K562 (cell line): ENCODE results near the gene CEP135. TPM values are rescaled to one million over a fixed set of nuclear protein-coding genes. Genes with fewer than 3 reads are reported as not detected.

Experiments used
- ATAC-seq: fragments of 200-7000 bp; cut with Tn5 transposase; 3 replicates; pipeline ENCODE4 v1.9.1; 2020; ENCODE audit warnings: moderate library complexity
- BruUV-seq: library from RNA; stranded (reverse); fragments of 400-500 nt; replicated peaks from 2 replicates; lab custom pipeline; 2021; lab: Mats Ljungman, UMichigan
- CTCF ChIA-PET: fragments of 300-600 bp; formaldehyde crosslinking; extraction: SDS; loops from one replicate; lab custom pipeline; 2021; ENCODE audit warnings: low intra/inter-chr PET ratio; lab: Yijun Ruan, JAX
- POLR2A ChIA-PET: fragments of 300-600, 350-650 bp; sonication (Branson Sonifier 250); formaldehyde crosslinking; extraction: SDS; loops from one replicate; lab custom pipeline; 2021; ENCODE audit warnings: antibody characterized with exemption, inconsistent platforms; lab: Yijun Ruan, JAX
- DNase-seq, 4 experiments: peaks; one replicate each; pipeline versions ENCODE4 v3.0.0 to v3.0.0-alpha.2; 2011 to 2018; ENCODE audit warnings: low spot score in 3 of 4, mixed read lengths in 3 of 4; ENCODE audit errors: extremely low read depth in 1 of 4
- FAIRE-seq: peaks from 2 replicates; lab custom pipeline; 2011; peaks lifted over from hg19 to GRCh38; lab: Jason Lieb, UNC
- H2AFZ ChIP-seq: 2 replicates; pipeline ENCODE4 v1.6.0; 2011; ENCODE audit warnings: low read depth, low read length, control low read depth, inconsistent platforms
- H3K27ac ChIP-seq: fragments of 200-600 bp; 3 replicates; pipeline ENCODE4 v1.8.0; 2011; ENCODE audit warnings: low read depth, mild to moderate bottlenecking, control low read depth, inconsistent platforms, low read length, moderate library complexity, mixed read lengths; ENCODE audit errors: extremely low read depth
- H3K27me3 ChIP-seq, 2 experiments: fragments of 300-600 bp in 1 of 2; 2 replicates in 1 of 2; 3 replicates in 1 of 2; pipeline versions ENCODE4 v1.6.0 to v1.8.0; 2011; ENCODE audit warnings: inconsistent platforms in 2 of 2, low read length in 2 of 2, mild to moderate bottlenecking in 1 of 2, mixed read lengths in 1 of 2, moderate library complexity in 1 of 2; ENCODE audit not compliant: control insufficient read depth in 2 of 2, insufficient read depth in 2 of 2
- H3K36me3 ChIP-seq: fragments of 300-600 bp; 3 replicates; pipeline ENCODE4 v1.8.0; 2011; ENCODE audit warnings: mild to moderate bottlenecking, low read length, inconsistent platforms; ENCODE audit not compliant: control insufficient read depth, insufficient read depth
- H3K4me1 ChIP-seq, 2 experiments: fragments of 200-600 bp in 1 of 2; replicated peaks in 1 of 2; 2 replicates in 1 of 2; 3 replicates in 1 of 2; pipeline versions ENCODE4 v1.5.1 to v1.8.0; 2011; ENCODE audit warnings: inconsistent platforms in 2 of 2, low read length in 2 of 2, mild to moderate bottlenecking in 1 of 2, mixed read lengths in 1 of 2, moderate library complexity in 1 of 2; ENCODE audit not compliant: control insufficient read depth in 2 of 2, insufficient read depth in 2 of 2
- H3K4me2 ChIP-seq: 2 replicates; pipeline ENCODE4 v1.6.1; 2011; ENCODE audit warnings: low read length, control low read depth, inconsistent platforms, mixed read lengths; ENCODE audit not compliant: insufficient read depth
- H3K4me3 ChIP-seq: fragments of 200-600 bp; sonication (generic), shearing (Covaris generic); 2 replicates; pipeline ENCODE4 v1.5.1; 2016; ENCODE audit warnings: control low read depth, inconsistent platforms
- H3K79me2 ChIP-seq: fragments of 200-600 bp; 3 replicates; pipeline ENCODE4 v1.8.0; 2011; ENCODE audit warnings: low read length, inconsistent platforms; ENCODE audit not compliant: control insufficient read depth, insufficient read depth
- H3K9ac ChIP-seq, 2 experiments: 2 replicates each; pipeline versions ENCODE4 v1.6.0 to v1.6.1; 2011; ENCODE audit warnings: low read depth in 2 of 2, low read length in 2 of 2, control low read depth in 1 of 2, inconsistent platforms in 1 of 2, mild to moderate bottlenecking in 1 of 2, mixed read lengths in 1 of 2; ENCODE audit not compliant: insufficient read depth in 1 of 2
- H3K9me1 ChIP-seq: one replicate; pipeline ENCODE4 v1.6.0; 2011; ENCODE audit warnings: inconsistent platforms, mild to moderate bottlenecking, low read length, moderate library complexity; ENCODE audit not compliant: control insufficient read depth, insufficient read depth
- H3K9me3 ChIP-seq: replicated peaks from 2 replicates; pipeline ENCODE4 v1.5.1; 2011; ENCODE audit warnings: low read depth, low read length, inconsistent platforms; ENCODE audit not compliant: control insufficient read depth, insufficient read depth
- H4K20me1 ChIP-seq: replicated peaks from 2 replicates; pipeline ENCODE4 v1.6.1; 2011; ENCODE audit warnings: low read length, inconsistent platforms, mixed read lengths; ENCODE audit not compliant: control insufficient read depth, insufficient read depth
- C11orf30 ChIP-seq: fragments of 450-650 bp; IDR thresholded peaks from 2 replicates; pipeline ENCODE4 v1.6.1; 2016; ENCODE audit warnings: low read depth, mild to moderate bottlenecking
- DMBX1 ChIP-seq: fragments of 250-450 bp; sonication (Bioruptor Pico); IDR thresholded peaks from 2 replicates; pipeline ENCODE4 v1.8.0; 2022; ENCODE audit warnings: inconsistent platforms, mild to moderate bottlenecking, moderate library complexity, borderline replicate concordance
- E2F3 ChIP-seq: fragments of 250-450 bp; sonication (Bioruptor Pico); IDR thresholded peaks from 2 replicates; pipeline ENCODE4 v1.4.0; 2020; ENCODE audit warnings: mild to moderate bottlenecking
- MAFF ChIP-seq: IDR thresholded peaks from 2 replicates; pipeline ENCODE4 v1.6.1; 2012; ENCODE audit warnings: low read length, improper control_type of control experiment
- MCM3 ChIP-seq: fragments of 450-650 bp; IDR thresholded peaks from 2 replicates; pipeline ENCODE4 v1.6.1; 2016
- POLR2AphosphoS5 ChIP-seq: IDR thresholded peaks from 2 replicates; pipeline ENCODE4 v1.6.1; 2011; ENCODE audit warnings: mild to moderate bottlenecking, low read depth, low read length, moderate library complexity; ENCODE audit not compliant: control insufficient read depth, insufficient read depth
- PREB ChIP-seq: sonication (generic); formaldehyde crosslinking; IDR thresholded peaks from 2 replicates; pipeline ENCODE4 v1.8.1; 2023; ENCODE audit warnings: mild to moderate bottlenecking, missing genetic modification reagents
- RBM17 ChIP-seq: fragments of 200-400 bp; formaldehyde crosslinking; IDR thresholded peaks from 2 replicates; pipeline ENCODE4 v1.6.1; 2017; ENCODE audit warnings: low read depth, mild to moderate bottlenecking, low read length, borderline replicate concordance
- SMAD2 ChIP-seq: fragments of 150-350 bp; IDR thresholded peaks from 2 replicates; pipeline ENCODE4 v1.6.1; 2014; ENCODE audit warnings: low read depth, mild to moderate bottlenecking, low read length
- SNIP1 ChIP-seq: fragments of 450-650 bp; IDR thresholded peaks from 2 replicates; pipeline ENCODE4 v1.7.1; 2017; ENCODE audit warnings: low read depth, mild to moderate bottlenecking
- SOX6 ChIP-seq: fragments of 450-650 bp; IDR thresholded peaks from 2 replicates; pipeline ENCODE4 v1.6.1; 2014; ENCODE audit warnings: mild to moderate bottlenecking
- ZBTB49 ChIP-seq: sonication (generic); formaldehyde crosslinking; IDR thresholded peaks from 2 replicates; pipeline ENCODE4 v1.8.0; 2022; ENCODE audit warnings: missing genetic modification reagents, mild to moderate bottlenecking, borderline replicate concordance
- ZKSCAN8 ChIP-seq: fragments of 200-800 bp; sonication (Bioruptor generic); IDR thresholded peaks from 2 replicates; pipeline ENCODE4 v1.6.1; 2016; ENCODE audit warnings: missing genetic modification characterization, missing compliant biosample characterization
- ZNF143 ChIP-seq: sonication (generic); formaldehyde crosslinking; IDR thresholded peaks from 2 replicates; pipeline ENCODE4 v1.9.0; 2022; ENCODE audit warnings: mild to moderate bottlenecking, missing genetic modification reagents
- ZNF239 ChIP-seq: fragments of 250-450 bp; sonication (Bioruptor Pico); IDR thresholded peaks from 2 replicates; pipeline ENCODE4 v1.4.0; 2020; ENCODE audit warnings: mild to moderate bottlenecking
- ZNF282 ChIP-seq: sonication (generic); formaldehyde crosslinking; IDR thresholded peaks from 2 replicates; pipeline ENCODE4 v1.8.1; 2023; ENCODE audit warnings: missing genetic modification reagents
- ZNF316 ChIP-seq: fragments of 450-650 bp; IDR thresholded peaks from 2 replicates; pipeline ENCODE4 v1.6.1; 2016
- WGBS: fragments of 100-300 bp; shearing (Covaris generic); methylation state at CpG from one replicate; pipeline ENCODE4 v1.1.6; 2016; ENCODE audit warnings: low coverage, mixed read lengths; ENCODE audit not compliant: insufficient coverage; ENCODE audit errors: missing lambda C conversion rate; 5-methylcytosine and 5-hydroxymethylcytosine counted together
- in situ Hi-C: fragments of 300-500 bp; cut with MboI; formaldehyde crosslinking; loops from 4 replicates; pipeline ENCODE4 v1.15.0; 2018; ENCODE audit warnings: inconsistent platforms, mixed read lengths
- intact Hi-C: fragments of 100-400 bp; cut with micrococcal nuclease; formaldehyde crosslinking; loops from 2 replicates; pipeline ENCODE4 v1.14.2; 2022
- polyA plus RNA-seq, 8 experiments: library from polyadenylated mRNA; depleted of rRNA in 4 of 8; stranded (reverse) in 5 of 8; unstranded in 3 of 8; fragments of >200 nt; fragmentation: Nextera tagmentation in 2 of 8; fragmentation: Illumina TruSeq in 1 of 8; extraction: Ambion mirVana in 2 of 8; extraction: Trizol in 1 of 8; gene quantifications; 2 replicates each; pipeline versions ENCODE4 v1.2.1 to v1.2.3, GENCODE V29; 2011 to 2014; ENCODE audit warnings: inconsistent platforms in 1 of 8, missing spikeins in 1 of 8
- total RNA-seq, 7 experiments: library from RNA; depleted of rRNA in 6 of 7; stranded (reverse); fragments of >200 nt in 6 of 7; fragmentation: Illumina TruSeq in 2 of 7; extraction: Trizol in 2 of 7; gene quantifications; 2 replicates each; pipeline versions ENCODE4 v1.2.1 to v1.2.3, GENCODE V29; 2011 to 2021; ENCODE audit warnings: low replicate concordance in 1 of 7
- TF ChIP-seq, protein P1 (sequence below): fragments of 450-650 bp; IDR thresholded peaks from 2 replicates; pipeline ENCODE4 v1.7.1; 2018; ENCODE audit warnings: mild to moderate bottlenecking, low read depth; ENCODE audit not compliant: partially characterized antibody

Gene CEP135
- total and polyA plus RNA-seq, 9 of the 15 experiments (the other 6 are each of a cell fraction or from before 2014, with no cell fraction given) = 3.1 to 18.9 (median 15.3) TPM

DNA sequence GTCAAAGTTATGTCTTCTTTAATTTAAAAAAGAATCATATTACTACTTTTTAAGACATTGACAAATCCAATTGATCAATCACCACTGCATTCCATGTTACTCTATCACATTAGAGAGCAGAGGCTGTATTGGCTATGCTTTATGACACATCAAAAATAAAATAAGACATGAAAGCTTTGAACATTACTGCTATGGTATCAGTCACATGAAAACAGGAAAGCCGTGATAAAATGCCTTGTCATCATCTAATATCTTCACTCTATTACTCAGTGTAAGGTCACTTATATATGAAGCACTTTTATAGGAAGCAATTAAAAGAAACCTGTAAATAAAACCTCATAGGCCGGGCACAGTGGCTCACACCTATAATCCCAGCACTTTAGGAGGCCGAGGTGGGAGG lies 27.7 kb upstream of the CEP135 start:
- Histone ChIP-seq H3K27me3 (no peaks in the 10 kb centered on the region), H2AFZ (no peak overlapping the region), H3K9ac (no peak overlapping the region), H3K9me1 (no peaks in the 10 kb centered on the region), H3K27ac (no peak overlapping the region), H3K4me1 (no peaks in the 10 kb centered on the region), H3K36me3 (no peaks in the 10 kb centered on the region), H3K4me3 (no peak overlapping the region), H3K9me3 (no peaks in the 10 kb centered on the region), H3K79me2 (no peaks in the 10 kb centered on the region), H3K4me2 (no peak overlapping the region), H4K20me1 (no peaks in the 10 kb centered on the region)
- CTCF ChIA-PET = no interaction called here
- 10% methylated on average over 3 of the region's 3 CpGs for WGBS
- in situ Hi-C loops (no loop called here), intact Hi-C loops (no loop called here)
- ATAC-seq (no peak), FAIRE-seq (no peak), DNase-seq (no peak)
- POLR2A ChIA-PET = interaction anchor here (1.8 kb wide), 1 partner anchor 28 kb away, joined by 4 read pairs; the partner anchor contains the start of gene CEP135
- no TSS peak for BruUV-seq
- no peak for TF ChIP-seq ZKSCAN8 (CRISPR knock-in tag)
- no peak for TF ChIP-seq ZNF239 (CRISPR knock-in tag)
- TF ChIP-seq SNIP1 = no peak
- TF ChIP-seq SMAD2 = no peak
- TF ChIP-seq, protein P1, sequence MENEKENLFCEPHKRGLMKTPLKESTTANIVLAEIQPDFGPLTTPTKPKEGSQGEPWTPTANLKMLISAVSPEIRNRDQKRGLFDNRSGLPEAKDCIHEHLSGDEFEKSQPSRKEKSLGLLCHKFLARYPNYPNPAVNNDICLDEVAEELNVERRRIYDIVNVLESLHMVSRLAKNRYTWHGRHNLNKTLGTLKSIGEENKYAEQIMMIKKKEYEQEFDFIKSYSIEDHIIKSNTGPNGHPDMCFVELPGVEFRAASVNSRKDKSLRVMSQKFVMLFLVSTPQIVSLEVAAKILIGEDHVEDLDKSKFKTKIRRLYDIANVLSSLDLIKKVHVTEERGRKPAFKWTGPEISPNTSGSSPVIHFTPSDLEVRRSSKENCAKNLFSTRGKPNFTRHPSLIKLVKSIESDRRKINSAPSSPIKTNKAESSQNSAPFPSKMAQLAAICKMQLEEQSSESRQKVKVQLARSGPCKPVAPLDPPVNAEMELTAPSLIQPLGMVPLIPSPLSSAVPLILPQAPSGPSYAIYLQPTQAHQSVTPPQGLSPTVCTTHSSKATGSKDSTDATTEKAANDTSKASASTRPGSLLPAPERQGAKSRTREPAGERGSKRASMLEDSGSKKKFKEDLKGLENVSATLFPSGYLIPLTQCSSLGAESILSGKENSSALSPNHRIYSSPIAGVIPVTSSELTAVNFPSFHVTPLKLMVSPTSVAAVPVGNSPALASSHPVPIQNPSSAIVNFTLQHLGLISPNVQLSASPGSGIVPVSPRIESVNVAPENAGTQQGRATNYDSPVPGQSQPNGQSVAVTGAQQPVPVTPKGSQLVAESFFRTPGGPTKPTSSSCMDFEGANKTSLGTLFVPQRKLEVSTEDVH = no peak
- no peak for TF ChIP-seq DMBX1
- TF ChIP-seq MAFF = peak; percentile 8; the same call in 1 of the 2 replicates
- no peak for TF ChIP-seq SOX6
- no peak for TF ChIP-seq ZBTB49 (CRISPR knock-in tag)
- TF ChIP-seq POLR2AphosphoS5 = no peak
- peak; percentile 31; the same call in 1 of the 2 replicates for TF ChIP-seq C11orf30
- TF ChIP-seq MCM3 = no peak
- peak; percentile 66 for TF ChIP-seq ZNF316
- TF ChIP-seq ZNF143 (CRISPR knock-in tag) = no peak
- TF ChIP-seq ZNF282 (CRISPR knock-in tag) = no peak
- TF ChIP-seq E2F3 (CRISPR knock-in tag) = no peak
- no peak for TF ChIP-seq PREB (CRISPR knock-in tag)
- no peak for TF ChIP-seq RBM17
